Osteoblast (primary cell): ENCODE measurements around the gene SYT2. TPM values are rescaled to one million over a fixed set of nuclear protein-coding genes. Genes with fewer than 3 reads are reported as not detected.

Experiments
- DNase-seq: peaks from one replicate; pipeline ENCODE4 v3.0.0; 2011; ENCODE audit warnings: low spot score, mixed read lengths; ENCODE audit not compliant: insufficient read length; ENCODE audit errors: missing footprints
- H2AFZ ChIP-seq: 2 replicates; pipeline ENCODE4 v1.6.0; 2011; ENCODE audit warnings: mild to moderate bottlenecking, low read length
- H3K27ac ChIP-seq: 2 replicates; pipeline ENCODE4 v1.5.1; 2011; ENCODE audit warnings: mild to moderate bottlenecking, low read depth, low read length, moderate library complexity
- H3K27me3 ChIP-seq: 2 replicates; pipeline ENCODE4 v1.6.0; 2012; ENCODE audit warnings: mild to moderate bottlenecking, control low read depth, inconsistent platforms, low read length, moderate library complexity; ENCODE audit not compliant: insufficient read depth
- H3K36me3 ChIP-seq: 2 replicates; pipeline ENCODE4 v1.5.1; 2011; ENCODE audit warnings: mild to moderate bottlenecking, low read length, control low read depth, moderate library complexity; ENCODE audit not compliant: insufficient read depth
- H3K4me1 ChIP-seq: 2 replicates; pipeline ENCODE4 v1.5.1; 2011; ENCODE audit warnings: mild to moderate bottlenecking, low read length, control low read depth, moderate library complexity; ENCODE audit not compliant: insufficient read depth
- H3K4me2 ChIP-seq: 2 replicates; pipeline ENCODE4 v1.6.0; 2011; ENCODE audit warnings: mild to moderate bottlenecking, low read length; ENCODE audit not compliant: insufficient read depth
- H3K4me3 ChIP-seq: fragments of 200-600 bp; sonication (generic); 3 replicates; pipeline ENCODE4 v1.5.1; 2012; ENCODE audit warnings: mild to moderate bottlenecking, low read length, inconsistent platforms; ENCODE audit not compliant: insufficient read depth
- H3K79me2 ChIP-seq: 2 replicates; pipeline ENCODE4 v1.6.0; 2012; ENCODE audit warnings: mild to moderate bottlenecking, low read length, control low read depth, inconsistent platforms; ENCODE audit not compliant: insufficient read depth
- H3K9me3 ChIP-seq: 2 replicates; pipeline ENCODE4 v1.5.1; 2011; ENCODE audit warnings: low read depth, low read length, control low read depth
- H4K20me1 ChIP-seq: 2 replicates; pipeline ENCODE4 v1.6.0; 2012; ENCODE audit warnings: mild to moderate bottlenecking, low read length, control low read depth; ENCODE audit not compliant: insufficient read depth
- total RNA-seq: library from RNA; depleted of rRNA; stranded (reverse); fragments of >200 nt; gene quantifications from 2 replicates; pipeline ENCODE4 v1.2.3, GENCODE V29; 2012
- TF ChIP-seq, protein P1 (sequence below): IDR thresholded peaks from 2 replicates; pipeline ENCODE4 v1.5.1; 2011; ENCODE audit warnings: mild to moderate bottlenecking, low read depth, low read length, moderate library complexity; ENCODE audit errors: extremely low read depth

SYT2 gene
- total RNA-seq, 1 donor = not detected

- TF ChIP-seq, protein P1, sequence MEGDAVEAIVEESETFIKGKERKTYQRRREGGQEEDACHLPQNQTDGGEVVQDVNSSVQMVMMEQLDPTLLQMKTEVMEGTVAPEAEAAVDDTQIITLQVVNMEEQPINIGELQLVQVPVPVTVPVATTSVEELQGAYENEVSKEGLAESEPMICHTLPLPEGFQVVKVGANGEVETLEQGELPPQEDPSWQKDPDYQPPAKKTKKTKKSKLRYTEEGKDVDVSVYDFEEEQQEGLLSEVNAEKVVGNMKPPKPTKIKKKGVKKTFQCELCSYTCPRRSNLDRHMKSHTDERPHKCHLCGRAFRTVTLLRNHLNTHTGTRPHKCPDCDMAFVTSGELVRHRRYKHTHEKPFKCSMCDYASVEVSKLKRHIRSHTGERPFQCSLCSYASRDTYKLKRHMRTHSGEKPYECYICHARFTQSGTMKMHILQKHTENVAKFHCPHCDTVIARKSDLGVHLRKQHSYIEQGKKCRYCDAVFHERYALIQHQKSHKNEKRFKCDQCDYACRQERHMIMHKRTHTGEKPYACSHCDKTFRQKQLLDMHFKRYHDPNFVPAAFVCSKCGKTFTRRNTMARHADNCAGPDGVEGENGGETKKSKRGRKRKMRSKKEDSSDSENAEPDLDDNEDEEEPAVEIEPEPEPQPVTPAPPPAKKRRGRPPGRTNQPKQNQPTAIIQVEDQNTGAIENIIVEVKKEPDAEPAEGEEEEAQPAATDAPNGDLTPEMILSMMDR = no peak
- Histone ChIP-seq H3K4me1 (no peaks in the 10 kb centered on the region), H3K36me3 (no peaks in the 10 kb centered on the region), H3K79me2 (no peaks in the 10 kb centered on the region), H3K27me3 (peaks cover 94% of the 10 kb centered on the region), H2AFZ (no peak overlapping the region), H3K4me3 (no peak overlapping the region), H3K27ac (no peak overlapping the region), H3K4me2 (no peak overlapping the region), H3K9me3 (no peaks in the 10 kb centered on the region), H4K20me1 (no peaks in the 10 kb centered on the region)
- peak; percentile 88 for DNase-seq
Measured at GRCh38 chr1:202706851-202707250, 3.4 kb downstream of the SYT2 start.

DNA sequence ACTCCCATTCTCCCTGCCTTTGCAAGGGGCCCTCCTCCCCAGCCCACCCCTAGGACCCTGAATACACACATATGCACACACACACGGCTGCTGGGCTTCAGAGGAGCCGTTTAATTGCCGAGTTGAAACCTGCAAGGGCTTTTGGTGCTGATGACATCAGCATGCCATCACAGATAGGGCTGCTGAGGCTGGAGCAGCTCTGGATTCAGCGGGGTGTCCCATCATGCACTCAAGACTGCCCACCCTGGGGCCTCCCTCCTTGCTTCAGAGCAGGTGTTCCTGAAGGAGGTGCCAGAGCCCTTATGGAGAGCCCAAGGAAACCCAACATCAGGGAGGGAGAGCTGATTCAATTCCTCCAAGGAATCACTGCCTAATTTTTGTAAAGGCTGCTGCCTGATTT, 5.7 kb downstream of the SYT2 start:
- no peak overlapping the region for H2AFZ ChIP-seq
- no peaks in the 10 kb centered on the region for H3K36me3 ChIP-seq
- H3K4me1 ChIP-seq = no peaks in the 10 kb centered on the region
- H3K9me3 ChIP-seq = no peaks in the 10 kb centered on the region
- peaks cover 79% of the 10 kb centered on the region for H3K27me3 ChIP-seq
- H3K4me3 ChIP-seq = no peak overlapping the region
- no peak for DNase-seq
- H3K27ac ChIP-seq = no peak overlapping the region
- H3K4me2 ChIP-seq = no peak overlapping the region
- H4K20me1 ChIP-seq = no peaks in the 10 kb centered on the region
- TF ChIP-seq, protein P1 = no peak
- H3K79me2 ChIP-seq = no peaks in the 10 kb centered on the region

DNA sequence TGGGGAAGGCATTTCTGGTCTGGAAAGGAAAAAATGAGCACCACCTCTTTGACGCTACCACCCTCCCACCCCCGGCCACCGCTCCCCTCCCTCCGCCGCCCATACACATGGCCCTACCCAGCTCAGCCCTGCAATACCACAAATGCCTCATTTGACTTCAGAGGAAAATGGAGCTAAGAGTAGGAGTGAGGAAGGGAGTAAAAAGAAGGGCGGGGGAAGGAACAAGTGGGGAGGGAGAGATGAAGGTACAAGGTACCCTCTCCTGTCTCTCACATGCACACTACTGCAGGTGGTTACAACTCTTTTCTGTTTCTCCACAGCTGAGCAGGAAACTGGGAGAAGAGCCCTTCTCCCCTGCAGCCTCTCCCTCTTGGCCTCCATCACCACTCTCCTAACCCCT, 7.1 kb downstream of the SYT2 start:
- peaks cover 76% of the 10 kb centered on the region for H3K27me3 ChIP-seq
- no peak overlapping the region for H3K4me3 ChIP-seq
- H3K36me3 ChIP-seq = no peaks in the 10 kb centered on the region
- H3K9me3 ChIP-seq = no peaks in the 10 kb centered on the region
- TF ChIP-seq, protein P1 = no peak
- DNase-seq = no peak
- no peak overlapping the region for H2AFZ ChIP-seq
- no peak overlapping the region for H3K27ac ChIP-seq
- H3K79me2 ChIP-seq = no peaks in the 10 kb centered on the region
- no peaks in the 10 kb centered on the region for H4K20me1 ChIP-seq
- H3K4me2 ChIP-seq = no peak overlapping the region
- no peaks in the 10 kb centered on the region for H3K4me1 ChIP-seq

- no peaks in the 10 kb centered on the region for H4K20me1 ChIP-seq
- H3K9me3 ChIP-seq = no peaks in the 10 kb centered on the region
- H2AFZ ChIP-seq = no peak overlapping the region
- TF ChIP-seq, protein P1 = no peak
- no peak overlapping the region for H3K27ac ChIP-seq
- H3K36me3 ChIP-seq = no peaks in the 10 kb centered on the region
- no peaks in the 10 kb centered on the region for H3K4me1 ChIP-seq
- peaks cover 73% of the 10 kb centered on the region for H3K27me3 ChIP-seq
- DNase-seq = no peak
- no peak overlapping the region for H3K4me3 ChIP-seq
- H3K79me2 ChIP-seq = no peaks in the 10 kb centered on the region
- H3K4me2 ChIP-seq = no peak overlapping the region
Measured at GRCh38 chr1:202702088-202702487, 8.2 kb downstream of the SYT2 start.
